Retinal pigment epithelial cell (primary cell): ENCODE data around the gene GRIA3.

Source experiments
- DNase-seq: peaks from one replicate; pipeline ENCODE4 v3.0.0-alpha.2; 2010; ENCODE audit warnings: low read depth
- H3K4me3 ChIP-seq: 2 replicates; pipeline ENCODE4 v1.5.1; 2011; ENCODE audit warnings: mild to moderate bottlenecking, low read length, control low read depth, moderate library complexity
- CTCF ChIP-seq: conservative IDR thresholded peaks from 2 replicates; pipeline ENCODE4 v1.5.1; 2011; ENCODE audit warnings: low read depth, low read length, control low read depth, inconsistent platforms

Gene GRIA3

GRCh38 chrX:123223859-123224258 is 39.8 kb downstream of the GRIA3 start:
- no peak for DNase-seq
- no peak for TF ChIP-seq CTCF
- H3K4me3 ChIP-seq = no peak overlapping the region

- TF ChIP-seq CTCF = no peak
- no peak overlapping the region for H3K4me3 ChIP-seq
- no peak for DNase-seq
Observed at GRCh38 chrX:123230798-123231197, 46.7 kb downstream of the GRIA3 start.

- no peak for TF ChIP-seq CTCF
- DNase-seq = no peak
- no peak overlapping the region for H3K4me3 ChIP-seq
Observed at GRCh38 chrX:123236859-123237258, 52.8 kb downstream of the GRIA3 start.

- TF ChIP-seq CTCF = no peak
- DNase-seq = no peak
- H3K4me3 ChIP-seq = no peak overlapping the region
Observed at GRCh38 chrX:123237271-123237670, 53.2 kb downstream of the GRIA3 start.

- no peak overlapping the region for H3K4me3 ChIP-seq
- TF ChIP-seq CTCF = no peak
- no peak for DNase-seq
Observed at GRCh38 chrX:123254457-123254856, 70.4 kb downstream of the GRIA3 start.

GRCh38 chrX:123256378-123256777 is 72.3 kb downstream of the GRIA3 start:
- H3K4me3 ChIP-seq = no peak overlapping the region
- TF ChIP-seq CTCF = no peak
- DNase-seq = no peak

- no peak overlapping the region for H3K4me3 ChIP-seq
- DNase-seq = no peak
- no peak for TF ChIP-seq CTCF
Observed at GRCh38 chrX:123260920-123261418, 76.9 kb downstream of the GRIA3 start.
